GM23338 (cell line): ENCODE data around the gene TAF6L. TPM values are rescaled to one million over a fixed set of nuclear protein-coding genes. Genes with fewer than 3 reads are reported as not detected.

ENCODE experiments used
- ATAC-seq: fragments of 200-7000 bp; cut with Tn5 transposase; 3 replicates; pipeline ENCODE4 v1.9.1; 2020
- DNase-seq: peaks from one replicate; pipeline ENCODE4 v3.0.0-alpha.2; 2015; ENCODE audit warnings: low spot score
- H2AFZ ChIP-seq: fragments of 200-600 bp; sonication (generic); 2 replicates; pipeline ENCODE4 v1.8.0; 2016; ENCODE audit warnings: antibody characterized with exemption, mild to moderate bottlenecking, moderate library complexity
- H3F3A ChIP-seq: fragments of 200-600 bp; sonication (generic); replicated peaks from 2 replicates; pipeline ENCODE4 v1.8.0; 2017; ENCODE audit warnings: antibody characterized with exemption, mixed run types, low read depth
- H3K27ac ChIP-seq: fragments of 200-600 bp; sonication (generic); 2 replicates; pipeline ENCODE4 v1.6.1; 2016; ENCODE audit warnings: low read depth
- H3K27me3 ChIP-seq: fragments of 200-600 bp; sonication (generic); 2 replicates; pipeline ENCODE4 v1.8.0; 2016; ENCODE audit warnings: mild to moderate bottlenecking, mixed run types, moderate library complexity; ENCODE audit not compliant: insufficient read depth
- H3K36me3 ChIP-seq: fragments of 200-600 bp; sonication (generic); 2 replicates; pipeline ENCODE4 v1.8.0; 2016; ENCODE audit warnings: mild to moderate bottlenecking; ENCODE audit not compliant: insufficient read depth
- H3K4me1 ChIP-seq: fragments of 200-600 bp; sonication (generic); 2 replicates; pipeline ENCODE4 v1.8.0; 2016; ENCODE audit warnings: mild to moderate bottlenecking, moderate library complexity; ENCODE audit not compliant: insufficient read depth
- H3K4me2 ChIP-seq: fragments of 200-600 bp; sonication (generic); 2 replicates; pipeline ENCODE4 v1.7.1; 2017; ENCODE audit warnings: mixed run types
- H3K4me3 ChIP-seq: fragments of 200-600 bp; sonication (generic); 2 replicates; pipeline ENCODE4 v1.6.1; 2016; ENCODE audit warnings: mixed run types
- H3K79me2 ChIP-seq: fragments of 200-600 bp; sonication (generic); replicated peaks from 2 replicates; pipeline ENCODE4 v1.8.0; 2017; ENCODE audit warnings: mild to moderate bottlenecking; ENCODE audit not compliant: insufficient read depth
- H3K9me2 ChIP-seq: fragments of 200-600 bp; sonication (generic); 2 replicates; pipeline ENCODE4 v1.8.0; 2017; ENCODE audit not compliant: insufficient read depth
- H4K20me1 ChIP-seq: fragments of 200-600 bp; sonication (generic); replicated peaks from 2 replicates; pipeline ENCODE4 v1.8.0; 2017; ENCODE audit warnings: mild to moderate bottlenecking; ENCODE audit not compliant: insufficient read depth
- H3K27ac Mint-ChIP-seq: 2 replicates; pipeline ENCODE4 v1.8.0; 2020; ENCODE audit warnings: inconsistent platforms, mild to moderate bottlenecking, moderate library complexity, mixed read lengths
- H3K27me3 Mint-ChIP-seq: 3 replicates; pipeline ENCODE4 v1.8.0; 2022; ENCODE audit warnings: low read depth, mild to moderate bottlenecking, moderate library complexity, mixed read lengths, inconsistent platforms; ENCODE audit not compliant: insufficient read depth, poor library complexity
- H3K36me3 Mint-ChIP-seq: 3 replicates; pipeline ENCODE4 v1.8.0; 2021; ENCODE audit warnings: low read depth, mild to moderate bottlenecking, inconsistent platforms, moderate library complexity, mixed read lengths
- H3K4me1 Mint-ChIP-seq: 3 replicates; pipeline ENCODE4 v1.8.0; 2020; ENCODE audit warnings: mild to moderate bottlenecking, inconsistent platforms, mixed read lengths
- H3K4me3 Mint-ChIP-seq: 3 replicates; pipeline ENCODE4 v1.8.0; 2021; ENCODE audit warnings: moderate library complexity, mild to moderate bottlenecking, inconsistent platforms, mixed read lengths
- H3K9me3 Mint-ChIP-seq: 3 replicates; pipeline ENCODE4 v1.8.0; 2020; ENCODE audit warnings: moderate library complexity, mild to moderate bottlenecking, inconsistent platforms, mixed read lengths
- ETS1 ChIP-seq: IDR thresholded peaks from 2 replicates; pipeline ENCODE4 v1.6.1; 2016; ENCODE audit warnings: antibody characterized with exemption
- EZH2phosphoT487 ChIP-seq: fragments of 200-600 bp; sonication (generic); IDR thresholded peaks from one replicate; pipeline ENCODE4 v1.8.1; 2018; ENCODE audit warnings: antibody characterized with exemption; ENCODE audit not compliant: unreplicated experiment
- JUNB ChIP-seq: IDR thresholded peaks from one replicate; pipeline ENCODE4 v1.6.1; 2016; ENCODE audit warnings: antibody characterized with exemption; ENCODE audit not compliant: unreplicated experiment
- NANOG ChIP-seq: IDR thresholded peaks from 2 replicates; pipeline ENCODE4 v1.6.1; 2016; ENCODE audit warnings: antibody characterized with exemption, borderline replicate concordance
- POLR2AphosphoS5 ChIP-seq: IDR thresholded peaks from 2 replicates; pipeline ENCODE4 v1.6.1; 2016; ENCODE audit warnings: antibody characterized with exemption, low read depth
- REST ChIP-seq: IDR thresholded peaks from one replicate; pipeline ENCODE4 v1.6.1; 2018; ENCODE audit warnings: antibody characterized with exemption; ENCODE audit not compliant: unreplicated experiment
- STAT1 ChIP-seq: IDR thresholded peaks from one replicate; pipeline ENCODE4 v1.6.1; 2016; ENCODE audit warnings: antibody characterized with exemption; ENCODE audit not compliant: unreplicated experiment
- ZNF114 ChIP-seq: fragments of 250-450 bp; sonication (Bioruptor Pico); IDR thresholded peaks from 2 replicates; pipeline ENCODE4 v1.5.0; 2020; ENCODE audit warnings: mild to moderate bottlenecking, moderate library complexity
- ZNF462 ChIP-seq: fragments of 250-450 bp; sonication (Bioruptor Pico); IDR thresholded peaks from 2 replicates; pipeline ENCODE4 v1.5.0; 2020; ENCODE audit warnings: mild to moderate bottlenecking, moderate library complexity
- polyA plus RNA-seq: library from polyadenylated mRNA; unstranded; fragments of >200 nt; fragmentation: Nextera tagmentation; extraction: Ambion mirVana; gene quantifications from 2 replicates; pipeline ENCODE4 v1.2.1, GENCODE V29; 2016
- total RNA-seq: library from RNA; depleted of rRNA; stranded (reverse); fragments of >200 nt; shearing (Covaris generic); gene quantifications from 2 replicates; pipeline ENCODE4 v1.2.3, GENCODE V29; 2014

TAF6L gene
- total and polyA plus RNA-seq, 2 experiments from 2014 or later = 21.8 to 30.6 TPM

- Histone ChIP-seq H3F3A (peaks cover 12% of the 10 kb centered on the region), H3K4me3 (peak overlapping the region; percentile 73), H3K9me2 (no peaks in the 10 kb centered on the region), H2AFZ (peak overlapping the region; percentile 98), H3K79me2 (peaks cover 27% of the 10 kb centered on the region), H3K4me2 (peak overlapping the region; percentile 94), H3K27ac (peak overlapping the region; percentile 92), H3K36me3 (peaks cover 20% of the 10 kb centered on the region; the same call in 1 of the 2 replicates), H3K27me3 (no peaks in the 10 kb centered on the region), H3K4me1 (peaks cover 14% of the 10 kb centered on the region; the same call in 1 of the 2 replicates), H4K20me1 (peaks cover 10% of the 10 kb centered on the region)
- peaks cover 5% of the 10 kb centered on the region for H3K27me3 Mint-ChIP-seq
- no peaks in the 10 kb centered on the region for H3K9me3 Mint-ChIP-seq
- TF ChIP-seq JUNB (no peak), REST (no peak), NANOG (no peak), STAT1 (no peak), ZNF462 (no peak), POLR2AphosphoS5 (no peak), EZH2phosphoT487 (no peak), ZNF114 (CRISPR knock-in tag) (no peak), ETS1 (no peak)
- peak; percentile 10 for ATAC-seq
- peak overlapping the region; percentile 97 for H3K4me3 Mint-ChIP-seq
- peak; percentile 47 for DNase-seq
- H3K4me1 Mint-ChIP-seq = peaks cover 18% of the 10 kb centered on the region
- peaks cover 28% of the 10 kb centered on the region for H3K36me3 Mint-ChIP-seq
- peak overlapping the region; percentile 78 for H3K27ac Mint-ChIP-seq
These were observed 34.8 kb downstream of the TAF6L start for GRCh38 chr11:62805961-62806441.
